OCI-LY7 (cell line): ENCODE data around the gene NAV2. TPM values are rescaled to one million over a fixed set of nuclear protein-coding genes. Genes with fewer than 3 reads are reported as not detected.

Experiments
- BruUV-seq: library from RNA; stranded (reverse); fragments of 400-500 nt; replicated peaks from 2 replicates; lab custom pipeline; 2021; lab: Mats Ljungman, UMichigan
- CTCF ChIA-PET: fragments of 300-600 bp; sonication (Branson Sonifier 250); formaldehyde crosslinking; loops from one replicate; lab custom pipeline; 2022; ENCODE audit warnings: antibody characterized with exemption; ENCODE audit not compliant: unreplicated experiment; lab: Charles Lee
- POLR2A ChIA-PET: fragments of 300-600 bp; sonication (Branson Sonifier 250); formaldehyde crosslinking; loops from one replicate; lab custom pipeline; 2022; ENCODE audit warnings: antibody characterized with exemption; lab: Charles Lee
- DNase-seq: peaks from one replicate; pipeline ENCODE4 v3.0.0-alpha.2; 2015; ENCODE audit warnings: low spot score
- H2AFZ ChIP-seq: fragments of 200-600 bp; sonication (generic), shearing (Covaris generic); 2 replicates; pipeline ENCODE4 v1.6.1; 2014; ENCODE audit warnings: mild to moderate bottlenecking, antibody characterized with exemption, low read length, moderate library complexity
- H3K27ac ChIP-seq: fragments of 200-600 bp; sonication (generic); 2 replicates; pipeline ENCODE4 v1.5.1; 2014; ENCODE audit warnings: mixed run types, low read depth, mild to moderate bottlenecking, moderate library complexity, low read length, inconsistent platforms; ENCODE audit not compliant: poor library complexity, severe bottlenecking
- H3K36me3 ChIP-seq: fragments of 200-600 bp; sonication (generic); 2 replicates; pipeline ENCODE4 v1.6.1; 2014; ENCODE audit warnings: mild to moderate bottlenecking, antibody characterized with exemption, low read length, moderate library complexity, mixed read lengths; ENCODE audit not compliant: insufficient read depth
- H3K4me1 ChIP-seq: fragments of 200-600 bp; sonication (generic); 2 replicates; pipeline ENCODE4 v1.5.1; 2014; ENCODE audit warnings: mild to moderate bottlenecking, low read length; ENCODE audit not compliant: insufficient read depth, poor library complexity, severe bottlenecking
- H3K4me2 ChIP-seq: fragments of 200-600 bp; sonication (generic); 2 replicates; pipeline ENCODE4 v1.6.1; 2014; ENCODE audit warnings: mild to moderate bottlenecking, low read length
- H3K4me3 ChIP-seq: fragments of 200-600 bp; sonication (generic); 2 replicates; pipeline ENCODE4 v1.5.1; 2014; ENCODE audit warnings: mild to moderate bottlenecking, low read depth, low read length; ENCODE audit not compliant: poor library complexity, severe bottlenecking
- H3K79me2 ChIP-seq: fragments of 200-600 bp; sonication (generic); 2 replicates; pipeline ENCODE4 v1.6.1; 2016; ENCODE audit warnings: low read depth, mild to moderate bottlenecking, low read length, moderate library complexity, mixed read lengths; ENCODE audit not compliant: insufficient read depth
- H3K9me2 ChIP-seq: fragments of 200-600 bp; sonication (generic); 2 replicates; pipeline ENCODE4 v1.6.1; 2016; ENCODE audit warnings: mild to moderate bottlenecking, low read length, mixed read lengths; ENCODE audit not compliant: insufficient read depth
- H3K9me3 ChIP-seq: fragments of 200-600 bp; sonication (generic); 2 replicates; pipeline ENCODE4 v1.6.1; 2014; ENCODE audit warnings: mild to moderate bottlenecking, mixed run types, low read length, mixed read lengths
- H4K20me1 ChIP-seq: fragments of 200-600 bp; sonication (generic); 2 replicates; pipeline ENCODE4 v1.6.1; 2014; ENCODE audit warnings: mild to moderate bottlenecking, antibody characterized with exemption, low read length, moderate library complexity, mixed read lengths; ENCODE audit not compliant: insufficient read depth
- EZH2phosphoT487 ChIP-seq: fragments of 200-600 bp; sonication (generic); IDR thresholded peaks from 2 replicates; pipeline ENCODE4 v1.6.1; 2018; ENCODE audit warnings: low read depth, borderline replicate concordance, mild to moderate bottlenecking, mixed run types, antibody characterized with exemption, low read length, moderate library complexity, mixed read lengths
- intact Hi-C: fragments of 100-400 bp; cut with micrococcal nuclease; formaldehyde crosslinking; loops from one replicate; pipeline ENCODE4 v1.10.0; 2022; ENCODE audit not compliant: unreplicated experiment
- total RNA-seq, 2 experiments: library from RNA; depleted of rRNA in 1 of 2; stranded (reverse); fragments of >200 nt in 1 of 2; shearing (Covaris generic) in 1 of 2; gene quantifications; 2 replicates each; pipeline ENCODE4 v1.2.3, GENCODE V29; 2014 to 2022
- TF ChIP-seq, protein P1 (sequence below): fragments of 200-600 bp; sonication (generic); conservative IDR thresholded peaks from 2 replicates; pipeline ENCODE4 v1.5.1; 2014; ENCODE audit warnings: mild to moderate bottlenecking, antibody characterized with exemption, low read length, moderate library complexity, mixed read lengths

NAV2 gene
- total RNA-seq, 2 experiments from 2014 or later: 0.06 to 0.68 TPM

DNA sequence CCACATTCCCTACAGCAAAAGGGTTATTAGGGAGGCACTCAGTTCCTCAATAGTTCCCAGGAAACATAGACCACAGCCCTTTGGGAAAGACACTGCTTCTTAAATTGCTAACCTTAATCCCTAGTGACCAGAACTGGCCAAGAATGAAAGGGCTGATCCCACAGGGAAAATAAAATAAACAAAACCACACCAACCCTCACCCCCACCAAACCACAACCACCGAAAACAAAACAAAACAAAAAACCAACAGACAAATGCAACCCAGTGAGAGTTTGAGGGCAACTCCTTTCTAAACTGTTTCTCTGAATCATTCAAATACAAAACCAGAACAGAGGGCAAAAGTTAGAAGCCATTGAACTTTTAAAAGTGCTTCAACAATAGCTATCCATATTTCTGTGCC is 57.2 kb downstream of the NAV2 start:
- Histone ChIP-seq H3K4me2 (no peak overlapping the region), H3K9me2 (no peaks in the 10 kb centered on the region), H4K20me1 (no peaks in the 10 kb centered on the region), H3K79me2 (no peaks in the 10 kb centered on the region), H3K9me3 (no peaks in the 10 kb centered on the region), H3K36me3 (no peaks in the 10 kb centered on the region), H3K27ac (no peak overlapping the region), H3K4me3 (no peak overlapping the region), H2AFZ (no peak overlapping the region), H3K4me1 (no peaks in the 10 kb centered on the region)
- intact Hi-C loops: no loop called here
- BruUV-seq: no TSS peak
- POLR2A ChIA-PET: no interaction called here
- CTCF ChIA-PET: no interaction called here
- TF ChIP-seq, protein P1, sequence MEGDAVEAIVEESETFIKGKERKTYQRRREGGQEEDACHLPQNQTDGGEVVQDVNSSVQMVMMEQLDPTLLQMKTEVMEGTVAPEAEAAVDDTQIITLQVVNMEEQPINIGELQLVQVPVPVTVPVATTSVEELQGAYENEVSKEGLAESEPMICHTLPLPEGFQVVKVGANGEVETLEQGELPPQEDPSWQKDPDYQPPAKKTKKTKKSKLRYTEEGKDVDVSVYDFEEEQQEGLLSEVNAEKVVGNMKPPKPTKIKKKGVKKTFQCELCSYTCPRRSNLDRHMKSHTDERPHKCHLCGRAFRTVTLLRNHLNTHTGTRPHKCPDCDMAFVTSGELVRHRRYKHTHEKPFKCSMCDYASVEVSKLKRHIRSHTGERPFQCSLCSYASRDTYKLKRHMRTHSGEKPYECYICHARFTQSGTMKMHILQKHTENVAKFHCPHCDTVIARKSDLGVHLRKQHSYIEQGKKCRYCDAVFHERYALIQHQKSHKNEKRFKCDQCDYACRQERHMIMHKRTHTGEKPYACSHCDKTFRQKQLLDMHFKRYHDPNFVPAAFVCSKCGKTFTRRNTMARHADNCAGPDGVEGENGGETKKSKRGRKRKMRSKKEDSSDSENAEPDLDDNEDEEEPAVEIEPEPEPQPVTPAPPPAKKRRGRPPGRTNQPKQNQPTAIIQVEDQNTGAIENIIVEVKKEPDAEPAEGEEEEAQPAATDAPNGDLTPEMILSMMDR: no peak
- TF ChIP-seq EZH2phosphoT487: no peak
- no peak for DNase-seq

DNA sequence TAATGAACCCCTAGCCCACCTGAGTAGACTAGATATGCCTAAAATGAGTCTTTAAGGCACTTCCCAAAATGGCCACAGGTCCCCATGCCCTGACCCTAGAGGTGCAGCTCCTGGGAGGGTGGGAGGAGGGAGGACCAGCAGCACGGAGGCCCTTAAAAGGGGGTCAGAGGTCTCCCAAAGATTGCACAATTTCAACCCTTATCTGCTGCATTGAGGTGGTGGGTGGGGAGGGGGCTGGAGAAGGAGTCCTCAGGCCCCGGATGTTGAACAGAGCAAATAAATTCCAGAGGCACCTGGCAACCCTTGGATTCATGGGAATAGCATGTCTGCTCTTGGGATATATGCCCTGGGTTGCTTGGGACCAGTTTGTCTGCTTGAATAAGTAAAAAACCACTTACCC is 57.6 kb downstream of the NAV2 start:
- ChIA-PET POLR2A (no interaction called here), CTCF (no interaction called here)
- TF ChIP-seq EZH2phosphoT487: no peak
- TF ChIP-seq, protein P1: no peak

DNA sequence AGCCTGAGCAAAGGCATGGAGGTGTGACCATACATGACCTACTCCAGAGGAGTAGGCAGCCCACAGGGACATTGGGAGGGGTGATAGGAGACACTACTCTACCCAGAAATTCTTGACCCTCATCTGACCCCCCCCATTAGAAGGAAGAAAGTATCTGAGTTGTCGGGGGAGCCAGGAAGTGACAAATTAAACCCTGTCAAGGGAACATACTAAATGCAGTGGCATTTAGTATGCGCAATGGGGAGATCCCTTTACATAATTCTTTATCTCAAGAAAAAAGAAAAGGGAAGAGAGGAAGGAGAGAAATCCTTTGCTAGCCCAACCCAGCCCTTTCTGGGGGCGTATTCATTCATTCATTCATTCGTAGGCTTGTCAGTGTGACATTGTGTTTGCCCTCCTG is 58.8 kb downstream of the NAV2 start:
- Histone ChIP-seq H3K79me2 (no peaks in the 10 kb centered on the region), H3K4me3 (no peak overlapping the region), H3K4me1 (no peaks in the 10 kb centered on the region), H2AFZ (no peak overlapping the region), H3K27ac (no peak overlapping the region), H3K36me3 (no peaks in the 10 kb centered on the region), H3K9me2 (no peaks in the 10 kb centered on the region), H4K20me1 (no peaks in the 10 kb centered on the region), H3K9me3 (no peaks in the 10 kb centered on the region), H3K4me2 (no peak overlapping the region)
- ChIA-PET CTCF (no interaction called here), POLR2A (no interaction called here)
- intact Hi-C loops: no loop called here
- TF ChIP-seq EZH2phosphoT487: no peak
- DNase-seq: no peak
- no TSS peak for BruUV-seq

More for the DNA sequence above, 57.6 kb downstream of the NAV2 start:
- Histone ChIP-seq H2AFZ (no peak overlapping the region), H3K36me3 (no peaks in the 10 kb centered on the region), H3K4me1 (no peaks in the 10 kb centered on the region), H3K27ac (no peak overlapping the region), H3K79me2 (no peaks in the 10 kb centered on the region), H3K9me2 (no peaks in the 10 kb centered on the region), H3K9me3 (no peaks in the 10 kb centered on the region), H4K20me1 (no peaks in the 10 kb centered on the region), H3K4me3 (no peak overlapping the region), H3K4me2 (no peak overlapping the region)
- no TSS peak for BruUV-seq
- intact Hi-C loops: no loop called here
- DNase-seq: no peak
